GM19239 (cell line): ENCODE measurements around the gene CADPS2.

ENCODE experiments used
- DNase-seq: peaks from one replicate; pipeline ENCODE4 v3.0.0; 2011; ENCODE audit warnings: low spot score; ENCODE audit not compliant: insufficient read length
- FAIRE-seq: peaks from 2 replicates; lab custom pipeline; 2011; peaks lifted over from hg19 to GRCh38; lab: Jason Lieb, UNC

CADPS2 gene

DNA sequence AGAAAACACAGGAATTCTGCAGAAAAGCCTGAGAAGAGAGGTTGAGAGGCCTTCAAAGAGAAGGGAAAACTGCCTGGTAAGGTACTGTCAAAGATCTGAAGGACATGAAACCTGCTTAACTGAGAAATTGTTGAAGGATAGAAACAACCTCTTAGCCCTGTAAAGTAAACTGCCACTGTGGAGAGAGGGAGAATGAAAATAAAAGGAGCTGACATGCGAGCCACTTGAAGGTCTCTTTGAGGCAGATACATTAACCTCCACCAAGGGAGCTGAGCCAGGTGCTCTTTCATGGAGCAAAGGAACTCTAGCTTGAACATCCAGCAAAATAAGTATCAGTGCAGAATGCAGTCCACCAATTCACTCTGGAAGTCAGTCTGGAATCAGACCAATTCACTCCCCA is 472.9 kb downstream of the CADPS2 start:
- FAIRE-seq (no peak), DNase-seq (no peak)

DNA sequence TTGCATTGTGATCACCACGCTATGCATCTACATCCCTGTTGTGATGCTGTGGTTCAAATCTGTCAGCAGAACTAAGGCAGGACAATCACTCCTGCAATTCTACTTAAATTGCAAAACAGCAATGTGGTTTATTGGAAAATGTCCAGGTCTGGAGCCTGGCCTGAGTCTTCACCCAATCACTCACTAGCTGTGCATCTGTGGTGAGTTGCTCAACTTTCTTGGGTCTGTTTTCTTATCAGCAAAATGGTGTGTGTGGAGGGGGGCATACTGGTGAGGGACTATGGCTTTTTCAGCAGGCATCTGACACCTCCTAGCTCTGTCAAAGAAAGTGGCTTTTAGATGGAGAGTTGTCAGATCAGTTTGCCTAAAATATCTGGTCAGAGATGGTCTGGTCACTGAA is 473.4 kb downstream of the CADPS2 start:
- FAIRE-seq (no peak), DNase-seq (no peak)

DNA sequence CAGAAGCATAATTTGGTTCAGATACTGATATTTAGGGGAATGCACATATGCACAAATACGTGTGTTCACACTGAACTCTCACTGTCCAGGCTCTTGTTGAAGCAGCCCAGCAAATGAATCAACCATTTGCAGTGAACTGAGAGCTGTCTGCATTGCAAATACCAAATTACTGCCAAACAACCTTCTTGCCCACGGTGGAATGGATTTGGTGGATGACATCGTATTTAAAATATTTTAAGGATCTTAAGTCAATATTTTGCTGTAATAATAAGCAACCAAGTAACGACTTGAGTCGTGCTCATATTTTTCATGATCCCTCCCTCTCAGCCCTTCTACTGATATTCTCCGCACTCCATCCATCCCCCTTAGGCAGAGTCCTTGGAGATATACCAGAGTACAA is 473.8 kb downstream of the CADPS2 start:
- DNase-seq: no peak
- FAIRE-seq: no peak

DNA sequence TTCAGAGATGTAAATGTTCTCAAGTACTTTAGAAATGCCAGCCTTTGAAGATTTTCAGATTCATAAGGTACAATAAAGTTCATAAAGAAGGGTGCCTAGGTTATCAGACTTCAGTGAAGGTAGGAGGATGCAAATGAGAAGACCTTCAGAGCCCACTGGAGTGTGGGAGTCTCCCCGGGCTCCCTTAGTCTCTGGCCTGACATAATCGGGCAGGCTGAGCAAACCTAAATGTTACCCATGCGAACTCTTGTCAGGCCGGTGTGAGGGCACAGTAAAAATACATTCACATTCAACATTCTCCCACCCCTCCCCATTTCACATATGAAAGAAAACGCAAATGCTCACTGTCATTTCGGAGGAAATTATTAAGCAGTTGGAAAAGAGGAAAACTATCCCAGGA is 479.1 kb downstream of the CADPS2 start:
- no peak for DNase-seq
- FAIRE-seq: no peak

DNA sequence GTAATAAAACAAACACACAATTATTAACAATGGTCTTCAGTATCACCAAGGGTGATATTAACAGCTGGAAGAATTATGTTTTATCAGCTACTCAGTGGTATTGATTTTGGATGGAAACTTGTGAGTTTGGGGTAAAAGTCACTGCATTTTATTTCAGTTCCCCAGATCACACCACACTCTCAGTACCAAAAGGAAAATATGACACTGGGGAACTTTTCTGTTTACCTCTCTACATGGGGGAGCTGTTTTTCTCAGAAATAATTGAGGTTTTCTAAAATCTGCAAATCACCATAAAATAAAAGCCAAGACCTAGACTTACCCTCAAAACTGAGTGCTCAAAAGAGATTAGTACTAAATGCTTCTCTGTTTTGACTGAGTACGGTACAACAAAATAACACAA is 483.1 kb downstream of the CADPS2 start:
- FAIRE-seq (no peak), DNase-seq (no peak)

DNA sequence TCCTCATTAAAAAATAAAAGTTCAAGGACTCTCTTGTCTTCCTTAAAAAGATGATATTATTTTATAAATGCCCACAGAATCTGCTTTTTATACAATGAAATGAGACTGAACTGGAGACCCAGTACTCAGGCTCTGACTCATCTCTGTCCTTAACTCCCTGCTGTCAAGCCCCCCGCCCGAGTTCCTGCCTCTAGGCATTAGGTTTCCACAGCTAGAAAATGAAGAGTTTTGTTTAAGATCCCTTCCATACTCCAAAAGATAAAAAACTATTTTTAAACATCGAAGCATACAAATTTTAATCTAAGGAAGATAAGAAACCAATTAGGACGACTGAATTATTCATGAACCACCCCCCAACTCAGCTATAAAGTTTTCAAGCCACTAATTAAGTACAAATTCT is 484.0 kb downstream of the CADPS2 start:
- DNase-seq (no peak), FAIRE-seq (no peak)

DNA sequence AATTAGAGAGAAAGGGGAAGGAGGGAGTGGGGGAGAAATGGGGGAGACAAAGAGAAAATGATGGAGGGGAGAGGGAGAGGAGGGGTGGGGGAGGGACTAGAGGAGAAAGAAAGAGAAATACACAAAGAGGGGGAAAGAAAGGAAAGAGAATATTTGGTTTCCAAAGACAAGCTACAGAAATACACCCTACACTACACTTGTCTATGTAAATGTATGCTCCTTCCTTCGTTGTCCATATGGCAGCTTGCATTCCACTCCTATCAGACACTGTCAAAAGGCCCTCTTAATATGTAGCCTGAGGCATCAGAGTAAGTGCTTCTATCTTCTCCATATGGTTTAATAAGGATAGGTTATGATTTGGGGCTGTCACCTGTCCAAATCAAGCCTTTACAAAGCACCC is 488.9 kb downstream of the CADPS2 start:
- DNase-seq (no peak), FAIRE-seq (no peak)

DNA sequence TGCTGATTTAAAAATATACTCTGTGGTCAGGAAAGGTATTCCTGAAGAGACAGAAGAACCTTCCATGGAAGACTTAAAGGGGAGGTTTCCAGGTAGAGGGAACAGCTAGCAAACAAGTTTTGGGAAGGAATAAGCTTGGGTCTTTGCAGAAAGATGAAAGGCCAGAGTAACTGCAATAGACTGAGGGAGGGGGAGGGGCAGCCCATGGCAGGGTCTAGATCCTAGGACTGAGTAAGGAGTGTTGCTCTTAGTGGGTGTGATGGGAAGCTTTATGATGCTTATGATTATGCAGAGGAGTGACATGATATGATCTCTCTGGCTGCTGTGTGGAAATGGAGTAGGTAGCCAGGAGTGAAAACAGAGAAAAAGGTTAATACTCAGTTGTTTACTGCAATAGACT is 491.7 kb downstream of the CADPS2 start:
- DNase-seq (no peak), FAIRE-seq (no peak)

DNA sequence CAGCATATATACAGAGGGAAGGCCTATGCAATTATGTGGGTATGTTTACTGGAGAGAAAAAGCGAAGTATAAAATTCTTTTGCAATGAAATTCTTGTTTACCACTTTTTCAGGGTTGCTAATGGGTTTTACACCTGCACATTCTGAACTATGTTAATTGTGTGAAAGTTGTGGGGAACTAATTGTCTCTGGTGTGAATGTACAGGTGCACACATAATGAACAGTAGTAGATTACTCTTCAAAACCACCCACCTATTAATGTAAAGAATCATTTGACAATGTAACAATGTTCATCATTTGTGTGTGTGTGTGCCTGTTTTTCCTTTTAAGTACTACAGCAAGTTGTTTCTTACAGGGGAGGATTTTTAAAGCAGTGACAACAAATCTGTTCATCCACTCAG is 501.7 kb downstream of the CADPS2 start:
- no peak for FAIRE-seq
- DNase-seq: no peak

DNA sequence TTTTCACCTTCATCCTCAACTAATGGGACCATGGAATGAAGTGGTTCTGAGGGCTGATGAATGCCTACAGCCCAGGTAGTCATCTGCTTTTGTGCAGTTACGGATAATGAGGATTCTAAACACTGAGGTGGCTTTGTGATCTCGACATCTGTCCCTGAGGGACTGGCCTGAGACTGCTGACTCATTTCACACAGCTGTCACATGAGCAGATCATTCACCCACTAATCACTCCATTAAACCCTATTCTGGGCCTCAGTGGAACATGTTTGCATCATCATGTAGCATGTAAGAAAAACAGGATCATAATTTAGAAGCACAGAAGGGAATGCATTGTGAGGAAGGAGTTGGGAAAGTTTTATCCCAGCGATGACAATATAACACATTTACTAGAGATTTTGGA is 502.3 kb downstream of the CADPS2 start:
- DNase-seq (no peak), FAIRE-seq (no peak)

DNA sequence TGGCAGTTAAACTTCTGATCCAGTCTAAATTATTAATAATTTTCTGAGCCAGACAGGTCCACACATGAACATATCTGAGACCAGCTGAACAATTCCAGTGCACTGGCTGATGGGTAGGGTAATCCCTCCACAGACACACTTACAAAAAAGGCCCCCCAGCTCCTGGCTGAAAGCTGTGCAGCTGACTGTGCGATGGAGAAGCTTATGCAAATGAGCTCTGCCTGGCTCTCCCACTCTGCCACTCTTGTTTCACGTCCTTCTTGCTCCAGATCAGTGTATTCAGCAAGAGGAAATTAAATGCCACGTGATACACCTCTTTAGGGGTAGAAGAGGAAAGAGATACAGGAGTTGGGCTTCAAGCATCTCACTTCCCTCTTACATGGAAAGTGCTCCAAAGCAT is 505.3 kb downstream of the CADPS2 start:
- FAIRE-seq (no peak), DNase-seq (no peak)

DNA sequence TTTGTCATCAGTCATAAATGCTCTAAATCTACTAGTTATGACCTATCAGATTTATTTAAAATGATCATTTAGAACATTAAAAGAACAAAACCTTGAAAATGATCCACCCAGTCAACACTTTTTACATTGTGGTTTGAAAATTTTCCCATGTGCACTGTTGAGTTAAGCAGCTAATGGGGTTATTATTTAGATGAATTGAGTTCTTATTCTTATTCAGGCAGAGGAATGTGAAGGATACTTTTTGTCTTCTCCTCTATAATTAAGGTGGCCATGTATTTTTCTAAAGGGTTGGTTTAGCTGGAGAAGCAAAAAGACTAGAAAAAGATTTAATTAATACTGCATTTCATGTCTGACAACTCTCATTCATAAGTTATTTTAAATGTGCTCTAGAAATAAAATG is 506.8 kb downstream of the CADPS2 start:
- FAIRE-seq (no peak), DNase-seq (no peak)

DNA sequence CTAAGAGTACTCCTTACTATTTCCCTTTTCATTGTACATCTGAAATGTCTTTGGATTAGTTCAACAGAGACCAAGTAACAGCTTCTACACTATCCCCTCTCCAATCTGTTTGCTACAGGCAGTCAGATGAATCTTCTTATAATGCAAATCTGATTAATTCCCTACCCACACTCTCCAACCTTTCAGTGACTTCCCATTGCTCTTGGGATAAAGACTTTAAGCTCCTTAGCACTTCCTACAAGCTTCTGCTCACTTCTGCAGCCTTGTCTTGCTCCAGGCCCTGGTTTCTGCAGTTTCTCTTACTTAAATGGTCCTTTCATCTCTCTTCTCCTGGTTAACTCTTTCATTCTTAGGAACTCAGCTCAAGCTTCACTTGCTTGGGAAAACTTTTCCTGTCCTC is 516.5 kb downstream of the CADPS2 start:
- no peak for FAIRE-seq
- no peak for DNase-seq

DNA sequence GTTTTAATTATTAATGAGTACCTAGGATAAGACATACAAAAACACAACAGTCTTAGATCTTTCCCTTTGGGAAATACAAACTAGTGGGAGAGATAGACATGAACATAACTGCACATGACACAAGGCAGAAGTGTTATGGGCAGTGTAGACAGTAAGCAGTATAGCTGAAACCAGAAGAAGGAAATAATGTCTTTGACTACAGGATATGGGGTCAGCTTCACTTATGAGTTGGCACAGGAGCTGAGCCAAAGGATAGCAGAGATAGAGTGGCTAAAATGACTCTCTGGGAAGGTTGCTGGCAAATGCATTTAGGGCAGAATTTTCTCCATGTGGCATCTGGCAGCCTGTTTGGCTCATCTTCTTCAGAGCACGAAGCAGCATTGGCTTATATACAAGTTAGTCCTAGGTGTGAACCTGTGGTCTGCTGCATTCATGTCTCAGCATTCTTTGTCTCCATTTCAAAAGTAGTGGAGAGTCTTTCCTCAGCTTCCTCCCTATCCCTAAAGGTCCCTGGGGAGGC is 521.4 kb downstream of the CADPS2 start:
- DNase-seq (no peak), FAIRE-seq (no peak)

DNA sequence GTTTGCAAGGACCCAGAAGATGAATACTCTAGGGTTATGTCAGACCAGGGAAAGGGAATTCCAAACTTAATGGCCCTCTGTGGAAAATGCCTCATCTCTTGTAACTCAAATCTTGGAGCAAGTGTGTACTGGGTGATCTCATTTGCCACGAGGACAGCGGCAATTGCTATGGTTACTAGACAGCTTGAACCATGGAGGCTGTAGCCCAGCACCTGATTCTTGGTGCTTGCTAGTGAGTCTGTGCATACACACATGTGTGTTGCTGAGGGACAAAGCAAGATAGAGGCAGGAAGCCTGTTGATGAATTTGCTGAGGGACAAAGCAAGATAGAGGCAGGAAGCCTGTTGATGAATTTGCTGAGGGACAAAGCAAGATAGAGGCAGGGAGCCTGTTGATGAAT is 523.1 kb downstream of the CADPS2 start:
- DNase-seq (no peak), FAIRE-seq (no peak)

DNA sequence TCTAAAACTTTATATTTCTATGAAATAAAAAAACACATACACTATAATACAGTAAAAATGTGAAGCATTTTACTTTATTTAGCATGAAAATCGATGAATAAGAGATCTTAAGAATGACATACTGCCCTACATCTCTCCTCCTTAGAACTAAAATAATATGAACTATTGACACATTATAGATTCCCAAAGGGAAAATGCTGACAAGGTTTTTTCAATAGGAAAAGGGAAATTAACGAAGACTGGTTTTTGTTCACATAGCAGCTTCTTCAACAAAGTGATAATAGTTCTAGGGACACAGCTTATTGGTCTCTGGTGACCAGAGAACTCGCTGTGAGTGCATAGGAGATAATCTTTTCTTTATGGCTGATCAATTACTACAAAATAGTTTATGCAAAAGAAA is 523.8 kb downstream of the CADPS2 start:
- FAIRE-seq: no peak
- no peak for DNase-seq

DNA sequence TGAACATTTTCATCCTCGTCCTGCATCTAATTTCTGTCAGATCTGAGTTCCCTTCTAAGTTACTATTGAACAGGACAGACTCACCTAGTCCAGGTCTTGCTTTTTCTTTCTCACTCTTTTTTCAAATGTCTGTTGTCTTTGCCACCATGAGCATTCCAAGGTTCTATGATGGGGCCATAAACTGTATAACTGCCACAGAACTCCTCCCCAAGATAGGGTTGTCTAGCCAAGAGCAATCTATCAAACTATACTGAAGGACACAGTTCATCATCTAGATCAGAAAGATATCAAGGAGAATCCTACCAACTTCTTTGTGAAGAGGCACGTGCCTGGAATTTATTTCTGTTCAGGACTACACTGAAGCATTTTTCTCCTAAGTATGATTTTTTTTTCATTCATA is 531.6 kb downstream of the CADPS2 start:
- DNase-seq (no peak), FAIRE-seq (no peak)

DNA sequence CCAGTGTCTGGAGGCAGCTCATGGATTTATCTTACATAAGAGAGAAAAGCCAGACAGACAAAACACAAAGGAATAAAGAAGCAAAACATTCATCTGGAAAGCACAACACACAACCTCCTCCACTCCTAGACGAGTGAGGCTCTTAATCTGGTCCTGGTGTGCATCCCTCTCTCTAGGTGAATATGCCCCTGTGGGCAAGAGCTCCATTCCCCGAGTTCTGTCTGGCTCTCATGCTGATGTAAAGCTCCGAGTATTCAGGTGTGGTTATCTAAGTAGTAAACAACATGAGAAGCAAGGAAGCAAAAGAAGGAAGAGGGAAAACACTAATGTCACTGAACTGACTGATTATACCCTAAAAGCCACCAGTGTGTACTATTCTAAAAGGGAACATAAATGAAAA is 533.8 kb downstream of the CADPS2 start:
- no peak for DNase-seq
- no peak for FAIRE-seq

DNA sequence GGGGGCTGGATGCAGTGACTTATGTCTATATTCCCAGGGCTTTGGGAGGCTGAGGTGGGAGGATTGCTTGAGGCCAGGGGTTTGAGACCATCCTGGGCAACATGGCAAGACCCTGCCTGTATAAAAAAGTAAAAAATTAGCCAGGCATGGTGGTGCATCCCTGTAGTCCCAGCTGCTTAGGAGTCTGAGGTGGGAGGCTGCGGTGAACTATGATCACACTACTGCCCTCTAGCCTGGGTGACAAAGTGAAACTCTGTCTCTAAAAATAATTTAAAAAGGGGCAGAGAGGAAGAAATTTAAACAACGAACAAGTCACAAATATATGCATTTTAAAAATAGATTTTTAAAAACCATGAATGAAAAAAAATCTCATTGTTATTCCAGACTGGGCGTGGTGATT is 535.6 kb downstream of the CADPS2 start:
- no peak for DNase-seq
- no peak for FAIRE-seq

DNA sequence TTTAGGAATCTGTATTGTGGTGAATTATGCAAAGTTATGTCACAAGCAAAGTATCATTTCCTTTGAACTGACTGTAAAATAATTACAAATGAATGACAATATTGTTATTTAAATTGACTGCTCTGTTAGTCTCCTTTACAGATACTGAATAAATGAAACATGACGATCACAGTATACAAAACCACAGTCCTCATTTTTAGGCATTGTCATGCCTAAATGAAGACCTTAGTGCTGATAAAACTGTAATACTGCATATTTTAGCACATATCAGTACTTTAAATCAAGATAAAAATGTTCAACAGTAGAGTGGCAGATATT is 542.0 kb downstream of the CADPS2 start:
- FAIRE-seq: no peak
- DNase-seq: no peak

DNA sequence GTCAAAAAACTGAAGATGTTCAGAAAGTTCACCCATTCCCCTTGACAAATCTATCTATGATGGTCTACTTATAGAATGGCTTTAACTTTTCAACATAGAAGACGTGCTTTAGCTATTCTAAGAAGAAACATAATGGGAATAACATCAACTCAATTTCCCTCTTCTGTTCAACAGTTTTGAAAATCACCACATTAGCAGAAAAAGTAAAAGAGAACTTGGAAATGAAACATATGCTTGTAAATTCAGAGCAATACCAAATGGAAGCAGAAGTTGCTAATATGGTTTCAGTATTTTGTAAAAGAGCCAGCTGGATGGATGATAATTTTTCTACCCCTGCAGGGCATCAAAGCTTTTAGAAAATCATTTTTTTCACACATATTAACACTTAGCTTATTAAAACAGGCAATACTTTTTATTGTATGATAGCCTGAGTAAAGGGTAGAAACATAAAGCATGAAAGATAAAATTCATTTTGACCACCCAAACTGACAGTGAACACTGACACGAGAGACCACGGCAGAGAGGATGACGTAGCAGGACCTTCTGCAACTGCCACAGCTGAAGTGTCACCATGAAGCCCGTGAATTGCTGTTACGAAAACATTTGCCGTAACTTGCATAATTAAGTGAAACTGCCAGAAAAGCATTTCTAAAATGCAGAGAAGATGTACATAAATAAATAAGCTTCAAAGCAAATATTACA is 542.5 kb downstream of the CADPS2 start:
- FAIRE-seq: no peak
- DNase-seq: no peak

DNA sequence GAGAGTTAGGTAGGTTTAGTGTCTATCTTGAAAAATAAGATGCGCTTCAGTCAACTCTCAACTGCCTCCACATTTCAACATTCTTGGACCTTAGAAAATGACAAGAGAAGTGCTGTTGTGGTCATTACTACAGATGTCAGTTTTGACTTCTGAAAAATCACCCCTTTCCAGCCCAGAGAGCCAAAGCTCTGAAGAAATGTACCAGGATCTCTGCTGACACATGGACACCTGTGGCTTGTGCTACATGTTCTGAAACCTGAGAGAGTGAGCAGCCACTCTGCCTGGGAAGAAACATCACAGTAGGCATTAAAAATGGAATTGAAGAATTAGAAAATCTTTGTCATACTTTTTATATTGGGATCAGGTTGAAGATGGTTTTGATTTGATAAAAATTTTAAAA is 545.8 kb downstream of the CADPS2 start:
- FAIRE-seq: no peak
- DNase-seq: no peak
